H9 (cell line): ENCODE results near the gene CAPN5. TPM values are rescaled to one million over a fixed set of nuclear protein-coding genes. Genes with fewer than 3 reads are reported as not detected.

Experiments
- DNase-seq: peaks from one replicate; pipeline ENCODE4 v3.0.0-alpha.2; 2017
- H2AFZ ChIP-seq: one replicate; pipeline ENCODE4 v1.6.1; 2013; ENCODE audit warnings: mild to moderate bottlenecking, low read length, control low read depth, moderate library complexity
- H2AK5ac ChIP-seq: 2 replicates; pipeline ENCODE4 v1.6.1; 2013; ENCODE audit warnings: low read length, control low read depth, mixed read lengths; ENCODE audit not compliant: insufficient read length
- H2BK120ac ChIP-seq: one replicate; pipeline ENCODE4 v1.6.1; 2013; ENCODE audit warnings: low read depth, mild to moderate bottlenecking, low read length, control low read depth, inconsistent platforms; ENCODE audit not compliant: poor library complexity, severe bottlenecking
- H2BK12ac ChIP-seq: 2 replicates; pipeline ENCODE4 v1.6.1; 2013; ENCODE audit warnings: low read length, control low read depth, mixed read lengths, low read depth; ENCODE audit not compliant: insufficient read length
- H2BK15ac ChIP-seq: 2 replicates; pipeline ENCODE4 v1.6.1; 2013; ENCODE audit warnings: low read depth, low read length, control low read depth
- H2BK20ac ChIP-seq: one replicate; pipeline ENCODE4 v1.6.1; 2013; ENCODE audit warnings: low read depth, mild to moderate bottlenecking, low read length, control low read depth, inconsistent platforms; ENCODE audit not compliant: poor library complexity, severe bottlenecking
- H2BK5ac ChIP-seq: 2 replicates; pipeline ENCODE4 v1.6.1; 2013; ENCODE audit warnings: low read length, control low read depth, mixed read lengths; ENCODE audit not compliant: insufficient read length
- H3K14ac ChIP-seq: 2 replicates; pipeline ENCODE4 v1.6.1; 2013; ENCODE audit warnings: low read length, control low read depth; ENCODE audit not compliant: insufficient read depth
- H3K18ac ChIP-seq: 2 replicates; pipeline ENCODE4 v1.6.1; 2013; ENCODE audit warnings: low read depth, mild to moderate bottlenecking, mixed read lengths, low read length, control low read depth; ENCODE audit not compliant: insufficient read length
- H3K23ac ChIP-seq: 2 replicates; pipeline ENCODE4 v1.6.1; 2013; ENCODE audit warnings: low read length, control low read depth, mixed read lengths, low read depth; ENCODE audit not compliant: insufficient read length
- H3K23me2 ChIP-seq: 2 replicates; pipeline ENCODE4 v1.6.1; 2013; ENCODE audit warnings: low read depth, mild to moderate bottlenecking, mixed read lengths, low read length, control low read depth; ENCODE audit not compliant: insufficient read length, poor library complexity, severe bottlenecking
- H3K27ac ChIP-seq: 2 replicates; pipeline ENCODE4 v1.5.1; 2013; ENCODE audit warnings: low read length, control low read depth, mixed read lengths, low read depth; ENCODE audit not compliant: insufficient read length
- H3K27me3 ChIP-seq: 2 replicates; pipeline ENCODE4 v1.6.1; 2013; ENCODE audit warnings: low read length, control low read depth, inconsistent platforms; ENCODE audit not compliant: insufficient read depth
- H3K4ac ChIP-seq: 2 replicates; pipeline ENCODE4 v1.6.1; 2013; ENCODE audit warnings: low read depth, mild to moderate bottlenecking, control low read depth, inconsistent platforms, low read length, moderate library complexity
- H3K4me1 ChIP-seq: 2 replicates; pipeline ENCODE4 v1.6.1; 2013; ENCODE audit warnings: low read length, control low read depth, inconsistent platforms; ENCODE audit not compliant: insufficient read depth
- H3K4me2 ChIP-seq: 2 replicates; pipeline ENCODE4 v1.6.1; 2013; ENCODE audit warnings: low read length, control low read depth, mixed read lengths; ENCODE audit not compliant: insufficient read length, insufficient read depth
- H3K56ac ChIP-seq: 2 replicates; pipeline ENCODE4 v1.6.1; 2013; ENCODE audit warnings: low read depth, mild to moderate bottlenecking, mixed read lengths, low read length, control low read depth; ENCODE audit not compliant: insufficient read length
- H3K79me1 ChIP-seq: 2 replicates; pipeline ENCODE4 v1.6.1; 2013; ENCODE audit warnings: low read depth, mild to moderate bottlenecking, moderate library complexity, low read length, control low read depth, inconsistent platforms; ENCODE audit not compliant: insufficient read depth, poor library complexity, severe bottlenecking
- H3K79me2 ChIP-seq: 2 replicates; pipeline ENCODE4 v1.6.1; 2013; ENCODE audit warnings: low read length, control low read depth, inconsistent platforms; ENCODE audit not compliant: insufficient read depth
- H3K9ac ChIP-seq: 2 replicates; pipeline ENCODE4 v1.6.1; 2013; ENCODE audit warnings: low read length, control low read depth, mixed read lengths; ENCODE audit not compliant: insufficient read length; ENCODE audit errors: extremely low read depth
- H3K9me3 ChIP-seq: one replicate; pipeline ENCODE4 v1.6.1; 2013; ENCODE audit warnings: low read depth, low read length, inconsistent platforms; ENCODE audit not compliant: control insufficient read depth
- H3T11ph ChIP-seq: one replicate; pipeline ENCODE4 v1.6.1; 2013; ENCODE audit warnings: mild to moderate bottlenecking, low read length, control low read depth, inconsistent platforms
- H4K20me1 ChIP-seq: one replicate; pipeline ENCODE4 v1.6.1; 2013; ENCODE audit not compliant: control insufficient read depth, insufficient read length, insufficient read depth
- H4K5ac ChIP-seq: 2 replicates; pipeline ENCODE4 v1.6.1; 2013; ENCODE audit warnings: low read depth, mild to moderate bottlenecking, mixed read lengths, low read length, control low read depth; ENCODE audit not compliant: insufficient read length
- H4K8ac ChIP-seq: replicated peaks from 2 replicates; pipeline ENCODE4 v1.6.1; 2013; ENCODE audit warnings: low read length, control low read depth, mixed read lengths, low read depth; ENCODE audit not compliant: insufficient read length
- H4K91ac ChIP-seq: 2 replicates; pipeline ENCODE4 v1.6.1; 2013; ENCODE audit warnings: low read depth, mild to moderate bottlenecking, moderate library complexity, mixed read lengths, low read length, control low read depth; ENCODE audit not compliant: insufficient read length
- H3K27ac Mint-ChIP-seq, 3 experiments: 2 replicates in 2 of 3; 3 replicates in 1 of 3; pipeline ENCODE4 v1.8.0; 2020 to 2021; ENCODE audit warnings: mixed read lengths in 3 of 3, mild to moderate bottlenecking in 1 of 3, moderate library complexity in 1 of 3
- H3K27me3 Mint-ChIP-seq: 2 replicates; pipeline ENCODE4 v1.8.0; 2021; ENCODE audit warnings: low read depth, mild to moderate bottlenecking, moderate library complexity, mixed read lengths
- H3K36me3 Mint-ChIP-seq, 3 experiments: 2 replicates in 2 of 3; 3 replicates in 1 of 3; pipeline ENCODE4 v1.8.0; 2020 to 2021; ENCODE audit warnings: low read depth in 3 of 3, mixed read lengths in 3 of 3; ENCODE audit not compliant: insufficient read depth in 1 of 3
- H3K4me1 Mint-ChIP-seq, 2 experiments: 2 replicates each; pipeline ENCODE4 v1.8.0; 2020; ENCODE audit warnings: mixed read lengths in 2 of 2
- H3K4me3 Mint-ChIP-seq, 2 experiments: 2 replicates in 1 of 2; 3 replicates in 1 of 2; pipeline ENCODE4 v1.8.0; 2020 to 2021; ENCODE audit warnings: mild to moderate bottlenecking in 2 of 2, mixed read lengths in 2 of 2, moderate library complexity in 1 of 2
- H3K9me3 Mint-ChIP-seq, 2 experiments: 2 replicates in 1 of 2; 3 replicates in 1 of 2; pipeline ENCODE4 v1.8.0; 2020; ENCODE audit warnings: mild to moderate bottlenecking in 2 of 2, mixed read lengths in 2 of 2, moderate library complexity in 1 of 2
- WGBS: extraction: QIAGEN DNeasy Blood & Tissue Kit; methylation state at CpG from one replicate; pipeline ENCODE4 v1.1.7; 2013; ENCODE audit warnings: missing lambda C conversion rate, low lambda C conversion rate, mixed read lengths; ENCODE audit not compliant: insufficient read length; ENCODE audit errors: extremely low coverage; 5-methylcytosine and 5-hydroxymethylcytosine counted together
- total RNA-seq: library from RNA; stranded (reverse); gene quantifications from 2 replicates; pipeline ENCODE4 v1.2.1, GENCODE V29; 2021
- TF ChIP-seq, protein P1 (sequence below): fragments of 200-600 bp; sonication (generic); conservative IDR thresholded peaks from 3 replicates; pipeline ENCODE4 v1.8.0; 2021; ENCODE audit warnings: antibody characterized with exemption, mild to moderate bottlenecking

CAPN5 gene
- total RNA-seq, 1 experiment from 2014 or later: 16.7 TPM

DNA sequence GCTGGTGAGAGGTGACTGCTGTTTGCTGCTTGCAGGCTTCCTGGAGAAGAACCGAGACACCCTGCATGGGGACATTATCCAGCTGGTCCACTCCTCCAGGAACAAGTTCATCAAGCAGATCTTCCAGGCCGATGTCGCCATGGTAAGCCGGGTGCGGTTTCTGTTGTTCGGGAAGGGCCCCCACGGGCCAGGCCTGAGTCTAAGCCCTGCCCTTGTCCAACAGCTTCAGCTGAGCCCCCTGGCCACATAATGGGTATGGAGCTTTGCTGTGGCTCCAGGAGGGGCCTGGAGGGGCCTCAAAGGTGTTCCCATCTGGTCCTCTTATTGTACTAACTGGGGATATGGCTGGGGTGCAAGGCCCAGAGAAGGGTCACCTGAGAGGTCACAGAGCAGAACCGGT, 99.2 kb downstream of the CAPN5 start:
- Histone ChIP-seq H3K14ac (no peak overlapping the region), H2BK120ac (no peak overlapping the region), H3K27me3 (no peaks in the 10 kb centered on the region), H4K8ac (no peak overlapping the region), H3K27ac (no peak overlapping the region), H3K4me2 (no peak overlapping the region), H4K5ac (no peak overlapping the region), H3K23ac (no peak overlapping the region), H2BK15ac (no peak overlapping the region), H3K56ac (no peak overlapping the region), H3K79me1 (no peaks in the 10 kb centered on the region), H3K9ac (no peak overlapping the region), H3K4me1 (peaks cover 5% of the 10 kb centered on the region; the same call in 1 of the 2 replicates), H2BK20ac (no peak overlapping the region), H3K9me3 (no peaks in the 10 kb centered on the region), H2AFZ (no peak overlapping the region), H3T11ph (no peak overlapping the region), H3K18ac (no peak overlapping the region), H2BK12ac (no peak overlapping the region), H2BK5ac (no peak overlapping the region), H4K91ac (no peak overlapping the region), H3K79me2 (no peaks in the 10 kb centered on the region), H3K23me2 (no peaks in the 10 kb centered on the region), H3K4ac (no peak overlapping the region), H2AK5ac (no peak overlapping the region), H4K20me1 (no peaks in the 10 kb centered on the region)
- Mint-ChIP-seq H3K9me3 (peaks cover 0 to 2% of the 10 kb centered on the region in 2 experiments; a peak in 1 of 5 replicates), H3K27ac (no peak overlapping the region; a peak in 1 of 7 replicates), H3K27me3 (no peaks in the 10 kb centered on the region; the same call in 1 of the 2 replicates), H3K4me3 (no peak overlapping the region), H3K36me3 (peaks cover 0 to 3% (median 0%) of the 10 kb centered on the region in 3 experiments; a peak in 2 of 7 replicates), H3K4me1 (peaks cover 16 to 19% of the 10 kb centered on the region in 2 experiments)
- TF ChIP-seq, protein P1, sequence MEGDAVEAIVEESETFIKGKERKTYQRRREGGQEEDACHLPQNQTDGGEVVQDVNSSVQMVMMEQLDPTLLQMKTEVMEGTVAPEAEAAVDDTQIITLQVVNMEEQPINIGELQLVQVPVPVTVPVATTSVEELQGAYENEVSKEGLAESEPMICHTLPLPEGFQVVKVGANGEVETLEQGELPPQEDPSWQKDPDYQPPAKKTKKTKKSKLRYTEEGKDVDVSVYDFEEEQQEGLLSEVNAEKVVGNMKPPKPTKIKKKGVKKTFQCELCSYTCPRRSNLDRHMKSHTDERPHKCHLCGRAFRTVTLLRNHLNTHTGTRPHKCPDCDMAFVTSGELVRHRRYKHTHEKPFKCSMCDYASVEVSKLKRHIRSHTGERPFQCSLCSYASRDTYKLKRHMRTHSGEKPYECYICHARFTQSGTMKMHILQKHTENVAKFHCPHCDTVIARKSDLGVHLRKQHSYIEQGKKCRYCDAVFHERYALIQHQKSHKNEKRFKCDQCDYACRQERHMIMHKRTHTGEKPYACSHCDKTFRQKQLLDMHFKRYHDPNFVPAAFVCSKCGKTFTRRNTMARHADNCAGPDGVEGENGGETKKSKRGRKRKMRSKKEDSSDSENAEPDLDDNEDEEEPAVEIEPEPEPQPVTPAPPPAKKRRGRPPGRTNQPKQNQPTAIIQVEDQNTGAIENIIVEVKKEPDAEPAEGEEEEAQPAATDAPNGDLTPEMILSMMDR: no peak
- no CpG with 5 or more reads among the region's 8 CpGs for WGBS
- DNase-seq: no peak
